BJ (cell line): Measurements from ENCODE around the gene P2RX7. TPM values are rescaled to one million over a fixed set of nuclear protein-coding genes. Genes with fewer than 3 reads are reported as not detected.

Source experiments
- CTCF ChIA-PET: fragments of 350-600 bp; formaldehyde crosslinking; extraction: SDS; loops from one replicate; lab custom pipeline; 2021; ENCODE audit warnings: antibody characterized with exemption, inconsistent platforms; lab: Yijun Ruan, JAX
- POLR2A ChIA-PET: fragments of 300-600 bp; sonication (Branson Sonifier 250); formaldehyde crosslinking; extraction: SDS; loops from one replicate; lab custom pipeline; 2021; ENCODE audit warnings: antibody characterized with exemption; lab: Charles Lee
- DNase-seq: peaks from one replicate; pipeline ENCODE4 v3.0.0-alpha.2; 2011; ENCODE audit warnings: low read depth
- H3K27me3 ChIP-seq: 2 replicates; pipeline ENCODE4 v1.6.0; 2011; ENCODE audit warnings: low read length; ENCODE audit not compliant: control insufficient read depth, insufficient read depth
- H3K36me3 ChIP-seq: 2 replicates; pipeline ENCODE4 v1.5.1; 2011; ENCODE audit warnings: low read length; ENCODE audit not compliant: control insufficient read depth, insufficient read depth
- H3K4me3 ChIP-seq: 2 replicates; pipeline ENCODE4 v1.5.1; 2011; ENCODE audit warnings: low read depth, mild to moderate bottlenecking, control low read depth, low read length
- polyA plus RNA-seq: library from polyadenylated mRNA; depleted of rRNA; stranded (reverse); fragments of >200 nt; gene quantifications from 2 replicates; pipeline ENCODE4 v1.2.3, GENCODE V29; 2011
- TF ChIP-seq, protein P1 (sequence below): IDR thresholded peaks from 2 replicates; pipeline ENCODE4 v1.5.1; 2011; ENCODE audit warnings: low read depth, mild to moderate bottlenecking, control low read depth, inconsistent platforms, low read length, moderate library complexity; ENCODE audit not compliant: insufficient read depth

P2RX7 gene
- polyA plus RNA-seq, 1 experiment: 0.20 TPM

DNA sequence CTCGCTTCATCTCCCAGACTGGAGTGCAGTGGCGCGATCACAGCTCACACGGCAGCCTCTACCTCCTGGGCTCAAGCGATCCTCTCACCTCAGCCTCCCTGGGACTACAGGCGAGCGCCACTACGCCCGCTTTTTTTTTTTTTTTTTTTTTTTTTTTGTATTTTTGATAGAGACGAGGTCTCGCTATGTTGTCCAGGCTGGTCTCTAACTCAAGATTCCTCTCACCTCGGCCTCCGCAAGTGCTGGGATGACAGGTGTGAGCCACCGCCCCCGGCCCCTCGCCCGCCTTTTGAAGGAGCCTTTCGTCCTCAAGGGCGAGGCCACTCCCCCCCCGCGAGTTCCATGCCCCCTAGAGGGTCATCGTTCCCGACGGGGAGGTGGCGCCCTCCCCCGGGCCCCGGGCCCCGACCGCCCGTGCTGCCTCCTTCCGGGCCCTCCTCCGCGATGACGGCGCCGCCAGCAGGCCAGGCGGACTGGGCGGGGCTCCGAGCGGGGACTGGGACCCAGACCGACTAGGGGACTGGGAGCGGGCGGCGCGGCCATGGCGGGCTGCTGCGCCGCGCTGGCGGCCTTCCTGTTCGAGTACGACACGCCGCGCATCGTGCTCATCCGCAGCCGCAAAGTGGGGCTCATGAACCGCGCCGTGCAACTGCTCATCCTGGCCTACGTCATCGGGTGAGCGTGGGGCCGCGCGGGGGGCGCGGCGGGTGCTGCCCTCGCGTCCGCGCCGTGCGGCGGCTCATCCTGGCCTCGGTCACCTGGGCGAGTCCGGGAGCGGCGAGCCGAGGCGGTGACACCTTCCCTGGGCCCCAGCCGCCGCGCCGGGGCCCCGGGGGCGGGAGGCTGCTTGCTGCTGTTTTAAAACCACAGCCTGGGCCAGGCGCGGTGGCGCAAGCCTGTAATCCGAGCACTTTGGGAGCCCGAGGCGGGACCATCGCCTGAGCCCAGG is 77.2 kb downstream of the P2RX7 start, which contains the start of gene P2RX4:
P2RX4 (plus strand) TSS at position 506 of the 949 bp plus-strand sequence; CDS start at position 542, 36 bp downstream.
- TF ChIP-seq, protein P1, sequence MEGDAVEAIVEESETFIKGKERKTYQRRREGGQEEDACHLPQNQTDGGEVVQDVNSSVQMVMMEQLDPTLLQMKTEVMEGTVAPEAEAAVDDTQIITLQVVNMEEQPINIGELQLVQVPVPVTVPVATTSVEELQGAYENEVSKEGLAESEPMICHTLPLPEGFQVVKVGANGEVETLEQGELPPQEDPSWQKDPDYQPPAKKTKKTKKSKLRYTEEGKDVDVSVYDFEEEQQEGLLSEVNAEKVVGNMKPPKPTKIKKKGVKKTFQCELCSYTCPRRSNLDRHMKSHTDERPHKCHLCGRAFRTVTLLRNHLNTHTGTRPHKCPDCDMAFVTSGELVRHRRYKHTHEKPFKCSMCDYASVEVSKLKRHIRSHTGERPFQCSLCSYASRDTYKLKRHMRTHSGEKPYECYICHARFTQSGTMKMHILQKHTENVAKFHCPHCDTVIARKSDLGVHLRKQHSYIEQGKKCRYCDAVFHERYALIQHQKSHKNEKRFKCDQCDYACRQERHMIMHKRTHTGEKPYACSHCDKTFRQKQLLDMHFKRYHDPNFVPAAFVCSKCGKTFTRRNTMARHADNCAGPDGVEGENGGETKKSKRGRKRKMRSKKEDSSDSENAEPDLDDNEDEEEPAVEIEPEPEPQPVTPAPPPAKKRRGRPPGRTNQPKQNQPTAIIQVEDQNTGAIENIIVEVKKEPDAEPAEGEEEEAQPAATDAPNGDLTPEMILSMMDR: peak; percentile 24; the same call in 1 of the 2 replicates
- ChIA-PET CTCF (interaction anchor here (0.8 kb wide), 1 partner anchor 20 kb away, joined by 3 read pairs; no protein-coding TSS in a partner anchor), POLR2A (no interaction called here)
- no peak for DNase-seq
- no peaks in the 10 kb centered on the region for H3K27me3 ChIP-seq
- H3K4me3 ChIP-seq: peak within 1 kb of the TSS; percentile 51
- H3K36me3 ChIP-seq: no peaks in the 10 kb centered on the region

DNA sequence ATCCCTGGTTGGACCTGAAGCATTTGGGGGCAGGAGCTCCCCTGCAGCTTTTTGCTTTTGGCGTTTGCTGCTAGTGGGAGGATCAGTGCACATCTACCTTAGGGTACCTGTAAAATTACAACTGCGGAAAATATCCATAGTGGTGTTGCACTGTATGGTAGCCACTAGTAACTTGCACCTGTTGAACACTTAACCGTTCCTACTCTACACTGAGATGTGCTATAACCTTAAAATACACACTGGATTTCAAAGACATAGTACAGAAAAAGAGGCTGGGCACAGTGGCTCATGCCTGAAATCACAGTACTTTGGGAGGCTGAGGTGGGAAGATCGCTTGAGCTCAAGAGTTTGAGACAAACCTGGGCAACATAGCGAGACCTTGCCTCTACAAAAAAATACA is 80.2 kb downstream of the P2RX7 start:
- Histone ChIP-seq H3K27me3 (no peaks in the 10 kb centered on the region), H3K36me3 (no peaks in the 10 kb centered on the region), H3K4me3 (no peak overlapping the region)
- no peak for DNase-seq
- ChIA-PET POLR2A (no interaction called here), CTCF (interaction anchor here (1.3 to 1.4 kb wide), 2 partner anchors 10 to 17 kb away, joined by 3 to 4 read pairs; no protein-coding TSS in a partner anchor)
- TF ChIP-seq, protein P1: no peak

DNA sequence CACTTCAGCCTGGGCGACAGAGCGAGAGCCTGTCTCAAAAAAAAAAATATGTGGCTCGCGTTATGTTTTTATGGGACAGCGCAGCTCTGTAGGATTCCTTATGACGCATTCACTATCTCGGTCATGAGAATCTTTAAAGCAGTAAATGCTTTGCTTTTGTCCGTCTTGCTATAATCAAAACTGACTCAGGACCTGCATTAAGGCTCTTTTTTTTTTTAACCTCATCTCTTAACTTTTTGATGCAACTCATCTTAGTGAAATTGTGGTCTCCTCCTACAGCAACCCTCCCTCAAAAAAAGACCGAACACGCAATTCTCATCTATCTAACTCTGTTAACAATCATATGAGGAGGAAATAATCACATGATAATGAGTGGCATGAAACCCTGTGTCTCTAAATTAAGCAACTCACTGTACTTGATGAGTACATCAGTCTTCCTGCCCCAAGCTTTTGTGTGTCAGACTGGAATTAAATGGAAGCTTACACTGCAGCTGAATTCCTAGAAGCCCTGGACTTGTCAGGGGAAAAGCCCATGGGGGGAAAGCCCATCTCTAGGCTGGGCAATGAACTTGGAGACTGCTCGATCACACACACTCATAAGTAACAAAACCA is 81.6 kb downstream of the P2RX7 start:
- DNase-seq: no peak
- H3K36me3 ChIP-seq: no peaks in the 10 kb centered on the region
- no peak overlapping the region for H3K4me3 ChIP-seq
- CTCF ChIA-PET: interaction anchor here (0.9 to 5.3 kb wide), 5 partner anchors 8 to 25 kb away, joined by 3 to 21 read pairs (median 3); no protein-coding TSS in a partner anchor
- TF ChIP-seq, protein P1: no peak
- POLR2A ChIA-PET: no interaction called here
- no peaks in the 10 kb centered on the region for H3K27me3 ChIP-seq

DNA sequence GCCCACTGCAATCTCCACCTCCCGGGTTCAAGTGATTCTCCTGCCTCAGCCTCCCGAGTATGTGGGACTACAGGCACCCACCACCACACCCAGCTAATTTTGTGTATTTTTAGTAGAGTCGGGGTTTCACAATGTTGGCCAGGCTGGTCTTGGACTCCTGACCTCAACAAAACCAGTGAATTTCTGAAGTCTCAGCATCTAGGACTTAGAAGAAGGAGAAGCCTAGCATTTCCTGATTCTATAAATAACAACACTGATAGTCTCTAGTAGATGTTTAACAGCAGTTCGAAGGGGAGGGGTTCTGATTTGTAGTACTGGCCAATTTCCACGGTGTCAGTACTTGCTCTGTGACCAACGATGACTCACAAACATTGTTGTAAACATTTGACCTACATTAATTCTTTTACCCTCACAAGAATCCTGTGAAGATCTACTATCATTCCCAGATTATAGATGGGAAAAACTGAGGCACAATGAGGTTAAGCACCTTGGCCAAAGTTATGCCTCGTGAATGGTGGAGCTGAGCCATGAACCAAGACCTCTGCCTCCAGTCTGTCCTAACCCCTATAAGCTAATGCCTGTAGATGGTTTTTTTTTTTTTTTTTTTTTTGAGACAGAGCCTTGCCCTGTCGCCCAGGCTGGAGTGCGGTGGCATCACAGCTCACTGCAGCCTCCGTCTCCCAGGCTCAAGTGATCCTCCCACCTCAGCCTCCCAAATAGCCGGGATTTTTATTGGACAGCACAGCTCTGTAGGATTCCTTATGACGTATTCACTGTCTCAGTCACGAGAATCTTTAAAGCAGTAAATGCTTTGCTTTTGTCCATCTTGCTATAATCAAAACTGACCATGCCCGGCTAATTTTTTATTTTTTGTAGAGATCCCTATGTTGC is 82.4 kb downstream of the P2RX7 start:
- no peaks in the 10 kb centered on the region for H3K36me3 ChIP-seq
- POLR2A ChIA-PET: no interaction called here

More for the DNA sequence above, 82.4 kb downstream of the P2RX7 start:
- no peak overlapping the region for H3K4me3 ChIP-seq
- peak; percentile 85 for DNase-seq
- CTCF ChIA-PET: interaction anchor here (1.1 to 5.3 kb wide), 3 partner anchors 16 to 155 kb away, joined by 3 to 21 read pairs (median 4); no protein-coding TSS in a partner anchor
- TF ChIP-seq, protein P1: no peak
- no peaks in the 10 kb centered on the region for H3K27me3 ChIP-seq
